Heart left ventricle (tissue), 16 donors: Measurements from ENCODE around the gene ZC3HAV1. TPM values are rescaled to one million over a fixed set of nuclear protein-coding genes. Genes with fewer than 3 reads are reported as not detected.

Source experiments
- ATAC-seq, 4 donors: fragments of 200-7000 bp; cut with Tn5 transposase; one replicate each; pipeline ENCODE4 v1.9.1; 2020 to 2022; ENCODE audit warnings: moderate library complexity in 4 of 4, mild to moderate bottlenecking in 3 of 4, moderate number of reproducible peaks in 1 of 4
- DNase-seq, 5 donors: peaks; one replicate each; pipeline ENCODE4 v3.0.0-alpha.2; 2020
- H3K27ac ChIP-seq, 12 donors: fragments of 200-600 bp; sonication (generic) in 4 of 12; one replicate each; pipeline versions ENCODE4 v1.5.0 to v1.8.0; 2016 to 2022; ENCODE audit warnings: mild to moderate bottlenecking in 2 of 12
- H3K27me3 ChIP-seq, 9 donors: fragments of 200-600 bp; sonication (generic) in 2 of 9; one replicate each; pipeline versions ENCODE4 v1.5.1 to v1.8.0; 2016 to 2022; ENCODE audit warnings: mild to moderate bottlenecking in 3 of 9
- H3K36me3 ChIP-seq, 9 donors: fragments of 200-600 bp; sonication (generic) in 2 of 9; one replicate each; pipeline versions ENCODE4 v1.5.0 to v1.8.0; 2018 to 2022; ENCODE audit warnings: mild to moderate bottlenecking in 2 of 9
- H3K4me1 ChIP-seq, 12 donors: fragments of 200-600 bp; sonication (generic) in 4 of 12; one replicate each; pipeline versions ENCODE4 v1.5.0 to v1.8.0; 2016 to 2022; ENCODE audit warnings: mild to moderate bottlenecking in 3 of 12
- H3K4me3 ChIP-seq, 12 donors: fragments of 200-600 bp; sonication (generic) in 4 of 12; one replicate each; pipeline versions ENCODE4 v1.5.0 to v1.8.0; 2017 to 2022; ENCODE audit warnings: mild to moderate bottlenecking in 9 of 12, moderate library complexity in 4 of 12
- H3K9me3 ChIP-seq, 12 donors: fragments of 200-600 bp; sonication (generic) in 4 of 12; one replicate each; pipeline versions ENCODE4 v1.5.0 to v1.8.0; 2016 to 2022; ENCODE audit warnings: mild to moderate bottlenecking in 1 of 12
- POLR2A ChIP-seq, 2 donors: fragments of 450-650 bp; IDR thresholded peaks; one replicate each; pipeline ENCODE4 v1.6.1; 2017; ENCODE audit warnings: antibody characterized with exemption in 2 of 2, mild to moderate bottlenecking in 2 of 2, moderate library complexity in 2 of 2
- WGBS, 4 donors: extraction: QIAGEN DNeasy Blood & Tissue Kit in 2 of 4; methylation state at CpG; one replicate each; pipeline versions ENCODE4 v1.1.5 to v1.1.7; 2013 to 2018; 5-methylcytosine and 5-hydroxymethylcytosine counted together
- intact Hi-C, 10 donors: fragments of 100-400 bp; cut with DNase I; formaldehyde crosslinking; loops; one replicate each; pipeline versions ENCODE4 v1.11.1 to v1.14.2; 2022
- polyA plus RNA-seq, 2 donors: library from polyadenylated mRNA; stranded (reverse); fragments of 200-250 nt; gene quantifications; one replicate each; pipeline ENCODE4 v1.2.3, GENCODE V29; 2013
- total RNA-seq, 9 donors: library from RNA; depleted of rRNA in 2 of 9; stranded (reverse); fragments of >200 nt in 2 of 9; fragmentation: NEBNext Ultra II Directional in 3 of 9; extraction: Animal tissue kit (Norgen Biotek cat#: 25700) in 3 of 9; gene quantifications; one replicate each; pipeline versions ENCODE4 v1.1.0 to v1.2.4, GENCODE V29; 2016 to 2023
- TF ChIP-seq, protein P1 (sequence below), 12 donors: fragments of 200-600 bp; sonication (generic) in 4 of 12; IDR thresholded peaks; one replicate each; pipeline versions ENCODE4 v1.5.0 to v1.8.0; 2018 to 2022; ENCODE audit warnings: antibody characterized with exemption in 12 of 12, mild to moderate bottlenecking in 5 of 12
- donor health status: ischemic (EF 13 %, LVEDD 7.1; RV severe dilation, severe dysfunction).
- donor health status: healthy with polysubstance abuse.
- donor health status: DM: no; HTN: yes; CAD: no.
- donor health status: DM: no; HTN: no; CAD: no.
- donor health status: ischemic (EF 25% LVEDD 6.9; RV normal size, moderate dysfunction).
- donor health status: ischemic (EF 25% LVEDD 5.7; RV mildly dilated, moderate dysfunction).
- donor health status: healthy.
- donor health status: DM: yes; HTN: yes; CAD: no.
- donor health status: ischemic (EF 35%, LVEDD 5.7; RV mildly dilated, moderate dysfunction).
- donor health status: nonischemic (EF 11% LVEDD 7.7; RV severe dilation, severe dysfunction).
- donor health status: DM: yes; HTN: yes; CAD: no.
- donor health status: PGD.
- donor health status: ischemic (EF 29% LVEDD 5.4; RV normal size, mild dysfunction).
- donor health status: nonischemic (EF 23%, LVEDD 6.1; RV moderate dilation, normal function).

The ZC3HAV1 gene
- total and polyA plus RNA-seq, 11 donors: 2.8 to 31.9 (median 7.1) TPM

DNA sequence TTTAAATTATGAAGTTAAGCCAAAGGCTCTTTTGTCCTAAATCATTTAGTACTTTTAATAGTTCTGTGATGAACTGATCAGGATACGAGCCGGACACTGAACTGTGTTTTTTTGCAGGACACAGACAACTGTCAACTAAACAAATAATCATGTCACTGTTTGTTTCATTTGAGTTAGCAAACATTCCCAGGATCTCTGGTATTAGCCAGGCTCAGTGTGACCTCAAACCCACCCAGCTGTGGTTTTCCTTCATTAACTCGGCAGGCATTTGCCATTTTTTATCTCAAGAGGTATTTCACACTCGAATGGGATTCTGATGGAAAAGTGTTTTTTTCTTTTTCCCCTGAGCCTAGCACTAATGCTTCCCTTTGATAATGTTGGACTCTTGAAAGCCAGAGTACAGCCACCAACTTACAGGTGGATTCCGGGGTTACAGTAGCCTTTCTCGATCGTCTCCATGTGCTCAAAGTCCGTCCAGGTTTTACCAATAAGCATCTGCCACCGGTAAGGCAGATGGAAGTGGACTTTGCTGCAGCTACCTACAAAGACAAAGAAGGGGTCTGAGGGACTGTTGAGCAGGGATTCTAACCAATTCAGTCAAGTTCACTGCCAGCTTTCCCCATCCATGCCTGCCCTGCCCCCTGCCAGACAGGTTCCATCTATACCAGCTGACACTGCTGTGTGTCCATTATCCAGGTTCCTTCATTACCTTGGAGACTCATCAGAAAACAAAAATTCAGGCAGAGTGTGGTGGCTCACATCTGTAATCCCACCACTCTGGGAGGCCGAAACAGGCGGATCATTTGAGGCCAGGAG is 33.4 kb downstream of the ZC3HAV1 start:
- no peak for ATAC-seq
- no peak overlapping the region for H3K27ac ChIP-seq
- TF ChIP-seq POLR2A (IDR thresholded peaks at IDR 0.05): no peak
- TF ChIP-seq, protein P1, sequence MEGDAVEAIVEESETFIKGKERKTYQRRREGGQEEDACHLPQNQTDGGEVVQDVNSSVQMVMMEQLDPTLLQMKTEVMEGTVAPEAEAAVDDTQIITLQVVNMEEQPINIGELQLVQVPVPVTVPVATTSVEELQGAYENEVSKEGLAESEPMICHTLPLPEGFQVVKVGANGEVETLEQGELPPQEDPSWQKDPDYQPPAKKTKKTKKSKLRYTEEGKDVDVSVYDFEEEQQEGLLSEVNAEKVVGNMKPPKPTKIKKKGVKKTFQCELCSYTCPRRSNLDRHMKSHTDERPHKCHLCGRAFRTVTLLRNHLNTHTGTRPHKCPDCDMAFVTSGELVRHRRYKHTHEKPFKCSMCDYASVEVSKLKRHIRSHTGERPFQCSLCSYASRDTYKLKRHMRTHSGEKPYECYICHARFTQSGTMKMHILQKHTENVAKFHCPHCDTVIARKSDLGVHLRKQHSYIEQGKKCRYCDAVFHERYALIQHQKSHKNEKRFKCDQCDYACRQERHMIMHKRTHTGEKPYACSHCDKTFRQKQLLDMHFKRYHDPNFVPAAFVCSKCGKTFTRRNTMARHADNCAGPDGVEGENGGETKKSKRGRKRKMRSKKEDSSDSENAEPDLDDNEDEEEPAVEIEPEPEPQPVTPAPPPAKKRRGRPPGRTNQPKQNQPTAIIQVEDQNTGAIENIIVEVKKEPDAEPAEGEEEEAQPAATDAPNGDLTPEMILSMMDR (IDR thresholded peaks at IDR 0.05): no peak

DNA sequence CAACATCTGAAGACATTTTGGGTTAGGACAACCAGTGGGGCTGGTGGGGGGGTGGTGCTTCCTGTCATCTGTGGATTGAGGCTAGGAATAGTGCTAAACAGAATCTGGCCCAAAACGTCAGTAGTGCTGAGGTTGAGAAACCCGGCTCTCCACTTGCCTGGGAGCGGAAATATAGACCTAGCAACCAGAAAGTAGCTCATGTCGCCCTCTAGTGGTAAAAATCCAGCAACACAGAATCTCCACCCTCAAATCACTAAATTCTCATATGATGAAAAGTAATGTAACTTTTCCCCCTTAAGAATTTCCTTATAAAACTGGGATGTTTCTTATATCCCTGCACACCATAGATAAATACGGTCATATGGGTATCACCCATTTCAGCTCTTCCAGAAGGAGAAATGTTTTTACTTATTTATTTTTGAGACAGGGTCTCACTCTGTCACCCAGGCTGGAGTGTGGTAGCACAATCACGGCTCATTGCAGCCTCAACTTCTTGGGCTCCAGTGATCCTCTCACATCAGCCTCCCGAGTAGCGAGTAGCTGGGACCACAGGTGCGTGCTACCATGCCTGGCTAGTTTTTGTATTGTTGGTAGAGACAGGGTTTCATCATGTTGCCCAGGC is 34.4 kb downstream of the ZC3HAV1 start:
- WGBS, 4 donors: 36 to 40% (median 40%) methylated on average over 9 of the region's 9 CpGs
- H3K4me3 ChIP-seq: no peak overlapping the region
- intact Hi-C loops: loop anchor here (1.0 to 10.0 kb wide), 8 partner anchors 38 to 190 kb away; partner anchors contain the start of gene ZC3HAV1L (in 1 of the 10)
- ATAC-seq: peak; percentile 73 to 91 (median 90)
- peak overlapping the region in 6 of 12 donors; percentile 23 to 62 (median 40) for H3K27ac ChIP-seq
- TF ChIP-seq, protein P1 (IDR thresholded peaks at IDR 0.05): peak; percentile 71 to 91 (median 86)
- TF ChIP-seq POLR2A (IDR thresholded peaks at IDR 0.05): no peak
- DNase-seq: peak in 4 of 5 donors; percentile 70 to 77 (median 72)
- H3K36me3 ChIP-seq: peaks cover 0 to 99% (median 89%) of the 10 kb centered on the region in 9 donors
- H3K4me1 ChIP-seq: peaks cover 0 to 32% (median 5%) of the 10 kb centered on the region in 12 donors
- H3K9me3 ChIP-seq: no peaks in the 10 kb centered on the region
- H3K27me3 ChIP-seq: no peaks in the 10 kb centered on the region

More for the DNA sequence above, 33.4 kb downstream of the ZC3HAV1 start:
- 85 to 91% (median 87%) methylated on average over 11 of the region's 11 CpGs for WGBS, 4 donors
- intact Hi-C loops: loop anchor here (1.0 to 10.0 kb wide), 9 partner anchors 39 to 191 kb away; partner anchors contain the start of gene ZC3HAV1L (in 1 of the 10)
- no peak for DNase-seq
- Histone ChIP-seq H3K9me3 (no peaks in the 10 kb centered on the region), H3K4me1 (peaks cover 0 to 41% (median 9%) of the 10 kb centered on the region in 12 donors), H3K4me3 (no peak overlapping the region), H3K27me3 (no peaks in the 10 kb centered on the region), H3K36me3 (peaks cover 0 to 99% (median 86%) of the 10 kb centered on the region in 9 donors)

DNA sequence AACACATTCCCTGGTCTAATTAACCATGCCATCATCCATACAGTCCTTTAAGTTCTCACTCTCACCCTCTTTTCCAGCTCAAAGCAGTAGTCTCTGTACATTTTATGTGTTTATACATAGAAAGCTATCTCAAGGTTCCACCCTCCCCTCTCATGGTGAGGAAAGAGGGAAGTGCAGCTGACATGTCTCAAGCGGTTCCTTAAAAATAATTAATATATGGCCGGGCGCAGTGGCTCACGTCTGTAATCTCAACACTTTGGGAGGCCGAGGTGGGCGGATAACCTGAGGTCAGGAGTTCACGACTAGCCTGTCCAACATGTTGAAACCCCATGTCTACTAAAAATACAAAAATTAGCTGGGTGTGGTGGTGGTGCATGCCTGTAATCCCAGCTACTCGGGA is 36.7 kb downstream of the ZC3HAV1 start:
- peaks cover 0 to 31% (median 3%) of the 10 kb centered on the region in 12 donors for H3K4me1 ChIP-seq
- intact Hi-C loops: loop anchor here in 7 of 10 donors (5.0 to 10.0 kb wide), 3 partner anchors 35 to 188 kb away; partner anchors contain the start of gene ZC3HAV1L (in 1 of the 7)
- 73 to 89% (median 78%) methylated on average over 8 of the region's 8 CpGs for WGBS, 4 donors
- H3K4me3 ChIP-seq: no peak overlapping the region
- no peaks in the 10 kb centered on the region for H3K9me3 ChIP-seq
- peak overlapping the region in 1 of 12 donors; percentile 32 for H3K27ac ChIP-seq
- ATAC-seq: no peak
- H3K36me3 ChIP-seq: peaks cover 0 to 99% (median 87%) of the 10 kb centered on the region in 9 donors
- no peak for DNase-seq
- no peaks in the 10 kb centered on the region for H3K27me3 ChIP-seq
- TF ChIP-seq POLR2A (IDR thresholded peaks at IDR 0.05): no peak
- TF ChIP-seq, protein P1 (IDR thresholded peaks at IDR 0.05): no peak

DNA sequence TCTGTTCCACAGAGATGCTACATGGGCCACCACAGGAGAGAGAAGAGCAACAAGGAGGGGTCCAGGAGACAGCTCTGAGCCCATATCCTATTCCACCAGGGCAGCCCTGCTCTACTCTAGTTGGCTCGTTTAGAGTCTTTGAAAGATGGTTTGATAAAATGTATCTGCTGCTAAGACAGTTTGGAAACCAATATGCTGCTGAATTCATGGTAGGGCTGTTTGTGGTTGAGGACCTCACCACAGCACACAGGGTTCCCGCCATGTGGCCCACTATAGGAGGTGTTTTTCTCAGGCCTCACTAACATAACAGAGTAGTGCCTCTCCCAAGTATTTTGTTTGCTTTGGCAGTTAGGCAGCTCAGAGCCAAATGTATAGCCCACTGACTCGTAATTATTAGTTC is 37.8 kb downstream of the ZC3HAV1 start:
- H3K4me1 ChIP-seq: peaks cover 0 to 31% (median 3%) of the 10 kb centered on the region in 12 donors
- peaks cover 0 to 99% (median 83%) of the 10 kb centered on the region in 9 donors for H3K36me3 ChIP-seq
- TF ChIP-seq, protein P1 (IDR thresholded peaks at IDR 0.05): no peak
- TF ChIP-seq POLR2A (IDR thresholded peaks at IDR 0.05): no peak
- 77 to 87% (median 84%) methylated on average over 3 of the region's 3 CpGs for WGBS, 4 donors
- no peak for ATAC-seq
- DNase-seq: no peak
- no peaks in the 10 kb centered on the region for H3K9me3 ChIP-seq
- no peak overlapping the region for H3K4me3 ChIP-seq
- H3K27ac ChIP-seq: no peak overlapping the region
- intact Hi-C loops: loop anchor here in 7 of 10 donors (5.0 to 10.0 kb wide), 3 partner anchors 34 to 187 kb away; partner anchors contain the start of gene ZC3HAV1L (in 1 of the 7)
- no peaks in the 10 kb centered on the region for H3K27me3 ChIP-seq
